ENCODE results near the gene SLC9B2. TPM values are rescaled to one million over a fixed set of nuclear protein-coding genes. Genes with fewer than 3 reads are reported as not detected.
"Not testable (repeated sequence)": the region's sequence is repeated elsewhere in the genome, so short reads cannot be mapped to it uniquely, and the experiment has no call there.

Gene SLC9B2
- total RNA-seq, 4 donors from 2014 or later = 12.9 to 34.0 (median 19.0) TPM

DNA sequence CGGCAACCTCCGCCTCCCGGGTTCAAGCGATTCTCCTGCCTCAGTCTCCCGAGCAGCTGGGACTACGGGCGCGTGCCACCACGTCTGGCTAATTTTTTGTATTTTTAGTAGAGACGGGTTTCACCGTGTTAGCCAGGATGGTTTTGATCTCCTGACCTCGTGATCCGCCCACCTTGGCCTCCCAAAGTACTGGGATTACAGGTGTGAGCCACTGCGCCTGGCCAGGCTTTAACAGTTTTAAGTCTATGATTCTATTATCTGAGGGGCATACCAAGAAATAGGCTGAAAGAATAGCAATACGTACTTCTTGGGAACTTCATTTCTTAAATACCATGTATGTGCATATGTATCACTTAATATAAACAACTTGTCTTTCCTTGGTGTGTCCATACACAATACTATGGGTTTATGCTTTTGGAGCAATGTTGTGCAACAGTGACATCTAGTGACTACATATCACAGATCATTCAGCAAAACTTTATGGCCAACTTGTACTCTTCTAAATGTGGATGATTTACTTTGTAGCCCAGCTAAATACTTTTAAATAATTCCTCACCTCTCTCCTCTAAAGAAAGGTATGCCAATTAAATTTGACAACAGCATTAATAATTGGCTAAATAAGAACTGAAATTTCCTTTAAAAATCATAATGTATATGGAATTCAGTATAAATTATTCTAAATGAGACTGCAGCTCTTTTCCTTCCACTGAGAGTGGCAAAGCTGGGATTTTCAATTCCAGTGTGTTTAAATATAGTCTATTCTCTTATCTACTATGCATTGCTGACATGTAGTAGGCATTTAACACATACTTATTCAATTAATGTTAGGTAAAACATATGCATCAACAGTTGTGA, 67.5 kb downstream of the SLC9B2 start:
- DNase-seq (ENCODE audit: extremely low spot score) = no peak
- Histone ChIP-seq H3K27me3 (no peaks in the 10 kb centered on the region), H3K27ac (replicated peaks in 1 of 4) (no peak overlapping the region), H3K36me3 (no peaks in the 10 kb centered on the region), H3K9me3 (no peaks in the 10 kb centered on the region), H3K4me1 (peaks cover 19 to 29% (median 21%) of the 10 kb centered on the region in 4 donors), H3K4me3 (no peak overlapping the region)
- 70% methylated on average over 15 of the region's 15 CpGs for WGBS
- intact Hi-C loops (cut with DNase I) = no loop called here
- TF ChIP-seq CTCF (IDR thresholded peaks at IDR 0.05) = peak; percentile 62 to 73 (median 70)
- TF ChIP-seq POLR2AphosphoS5 (IDR thresholded peaks at IDR 0.05) = no peak

DNA sequence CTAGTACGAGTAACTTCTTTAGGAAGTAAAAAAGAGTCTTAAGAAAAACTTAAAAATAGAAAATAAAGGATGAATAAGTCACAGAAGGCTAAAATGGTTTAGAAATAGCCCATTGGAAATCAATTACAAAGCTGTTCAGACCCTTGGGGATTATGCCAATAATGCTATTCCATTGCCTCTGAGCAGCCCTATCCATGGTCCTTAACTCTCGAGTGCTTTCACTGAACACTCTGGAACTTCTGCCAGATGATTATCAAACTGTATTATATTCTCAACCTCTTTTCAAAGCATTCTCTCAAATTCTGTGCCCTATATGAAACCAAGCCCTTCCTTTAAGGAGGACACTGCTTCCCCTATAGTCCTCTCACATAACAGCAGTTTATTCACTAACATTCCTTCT, 74.0 kb downstream of the SLC9B2 start:
- no peak for TF ChIP-seq CTCF (IDR thresholded peaks at IDR 0.05)
- TF ChIP-seq EP300 (IDR thresholded peaks at IDR 0.05) = no peak
- TF ChIP-seq POLR2AphosphoS5 (IDR thresholded peaks at IDR 0.05) = no peak
- no peak for TF ChIP-seq POLR2A (IDR thresholded peaks at IDR 0.05; ENCODE audit: low read depth)
- no peak for DNase-seq (ENCODE audit: extremely low spot score)
- H3K27me3 ChIP-seq = no peaks in the 10 kb centered on the region
- no peak overlapping the region for H3K27ac ChIP-seq (replicated peaks in 1 of 4)
- H3K9me3 ChIP-seq = no peaks in the 10 kb centered on the region
- no peaks in the 10 kb centered on the region for H3K36me3 ChIP-seq
- no peak overlapping the region for H3K4me3 ChIP-seq
- 75% methylated on average over 2 of the region's 2 CpGs for WGBS
- no peaks in the 10 kb centered on the region for H3K4me1 ChIP-seq
- intact Hi-C loops (cut with DNase I) = no loop called here

DNA sequence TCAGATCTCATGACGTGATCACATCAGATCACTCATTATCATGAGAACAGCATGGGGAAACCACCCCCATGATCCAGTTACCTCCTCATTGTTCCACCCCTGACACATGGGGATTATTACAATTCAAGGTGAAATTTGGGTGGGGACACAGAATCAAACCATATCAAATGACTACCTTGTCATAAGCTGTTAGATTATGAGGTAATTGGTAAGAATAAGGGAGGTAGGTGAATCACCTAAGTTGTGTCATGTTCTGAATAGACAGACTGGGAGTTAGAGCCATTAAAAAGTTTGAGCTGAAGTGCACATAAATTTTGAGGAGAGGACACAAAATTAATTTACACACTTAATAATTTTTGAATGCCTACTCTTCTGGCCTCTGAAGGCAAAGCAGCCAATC, 81.8 kb downstream of the SLC9B2 start:
- 80% methylated on average over 1 of the region's 1 CpG for WGBS
- no peaks in the 10 kb centered on the region for H3K27me3 ChIP-seq
- no peak for DNase-seq (ENCODE audit: extremely low spot score)
- H3K4me3 ChIP-seq = no peak overlapping the region
- intact Hi-C loops (cut with DNase I) = no loop called here
- H3K9me3 ChIP-seq = no peaks in the 10 kb centered on the region
- H3K36me3 ChIP-seq = no peaks in the 10 kb centered on the region
- TF ChIP-seq POLR2AphosphoS5 (IDR thresholded peaks at IDR 0.05) (no peak), CTCF (IDR thresholded peaks at IDR 0.05) (no peak), EP300 (IDR thresholded peaks at IDR 0.05) (no peak), POLR2A (IDR thresholded peaks at IDR 0.05; ENCODE audit: low read depth) (no peak)
- H3K4me1 ChIP-seq = no peaks in the 10 kb centered on the region
- no peak overlapping the region for H3K27ac ChIP-seq (replicated peaks in 1 of 4)

DNA sequence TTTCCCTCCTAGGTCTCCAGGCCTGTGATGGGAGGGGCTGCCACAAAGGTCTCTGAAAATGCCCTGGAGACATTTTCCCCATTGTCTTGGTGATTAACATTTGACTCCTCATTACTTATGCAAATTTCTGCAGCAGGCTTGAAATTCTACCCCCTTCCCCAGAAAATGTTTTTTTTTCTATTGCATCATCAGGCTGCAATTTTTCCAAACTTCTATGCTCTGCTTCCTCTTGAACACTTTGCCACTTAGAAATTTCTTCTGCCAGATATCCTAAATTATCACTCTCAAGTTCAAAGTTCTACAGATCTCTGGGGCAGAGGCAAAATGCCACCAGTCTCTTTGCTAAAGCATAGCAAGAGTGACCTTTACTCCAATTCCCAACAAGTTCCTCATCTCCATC, 82.6 kb downstream of the SLC9B2 start:
- H3K4me3 ChIP-seq; DNase-seq (ENCODE audit: extremely low spot score); intact Hi-C loops (cut with DNase I): not testable (repeated sequence)

DNA sequence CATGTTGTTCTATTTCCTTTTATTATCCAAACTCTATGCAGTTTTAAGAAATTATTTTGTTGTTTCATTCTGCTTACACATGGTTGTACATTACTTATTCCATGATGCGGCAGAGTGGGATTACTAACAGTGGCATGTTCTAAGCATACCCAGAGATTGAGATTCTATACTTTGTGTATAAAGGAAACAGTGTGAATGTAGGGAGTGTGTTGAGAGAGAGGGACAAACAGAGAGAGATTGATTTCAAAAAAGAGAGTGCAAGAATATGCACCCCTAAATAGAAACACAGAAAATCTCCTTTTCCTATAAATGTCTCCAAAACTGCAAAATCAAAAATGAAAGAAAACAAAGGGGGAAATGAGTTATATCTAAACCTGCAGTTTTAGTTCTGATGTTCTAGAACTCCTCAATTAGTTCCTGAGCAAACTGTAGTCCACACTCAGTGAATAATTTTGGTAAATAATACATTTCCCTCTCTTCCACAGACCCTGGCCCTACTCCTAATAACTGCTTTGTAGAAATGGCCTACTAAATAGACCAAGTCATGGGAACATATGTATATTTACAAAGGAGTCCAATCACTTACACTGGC, 88.0 kb downstream of the SLC9B2 start:
- TF ChIP-seq CTCF (IDR thresholded peaks at IDR 0.05) (no peak), EP300 (IDR thresholded peaks at IDR 0.05) (no peak), POLR2A (IDR thresholded peaks at IDR 0.05; ENCODE audit: low read depth) (no peak), POLR2AphosphoS5 (IDR thresholded peaks at IDR 0.05) (no peak)
- Histone ChIP-seq H3K4me3 (no peak overlapping the region), H3K27ac (replicated peaks in 1 of 4) (no peak overlapping the region), H3K9me3 (no peaks in the 10 kb centered on the region), H3K36me3 (no peaks in the 10 kb centered on the region), H3K4me1 (no peaks in the 10 kb centered on the region), H3K27me3 (no peaks in the 10 kb centered on the region)
- intact Hi-C loops (cut with DNase I) = no loop called here
- no peak for DNase-seq (ENCODE audit: extremely low spot score)
- 96% methylated on average over 1 of the region's 1 CpG for WGBS

More for the DNA sequence above, 82.6 kb downstream of the SLC9B2 start:
- not testable (repeated sequence) for H3K9me3 ChIP-seq; H3K27ac ChIP-seq (replicated peaks in 1 of 4); H3K36me3 ChIP-seq; H3K4me1 ChIP-seq; H3K27me3 ChIP-seq
